Neural cell (in vitro differentiated cells): ENCODE data around the gene NAA15. TPM values are rescaled to one million over a fixed set of nuclear protein-coding genes. Genes with fewer than 3 reads are reported as not detected.
"Not testable (repeated sequence)": the region's sequence is repeated elsewhere in the genome, so short reads cannot be mapped to it uniquely, and the experiment has no call there.

Experiments used
- H2AFZ ChIP-seq: fragments of 200-600, 300-800 bp; sonication (generic), shearing (Covaris generic); 2 replicates; pipeline ENCODE4 v1.6.0; 2014; ENCODE audit warnings: low read depth, mild to moderate bottlenecking, antibody characterized with exemption, low read length, moderate library complexity
- H3F3A ChIP-seq: fragments of 200-600 bp; shearing (Covaris generic); 2 replicates; pipeline ENCODE4 v1.6.1; 2016; ENCODE audit warnings: mild to moderate bottlenecking, moderate library complexity, mixed read lengths, antibody characterized with exemption, low read length; ENCODE audit not compliant: insufficient read depth, poor library complexity, severe bottlenecking
- H3K27ac ChIP-seq: fragments of 200-600, 300-800 bp; sonication (generic), shearing (Covaris generic); 2 replicates; pipeline ENCODE4 v1.5.1; 2014; ENCODE audit warnings: mild to moderate bottlenecking, low read length, moderate library complexity
- H3K27me3 ChIP-seq: fragments of 300-800, 200-600 bp; sonication (generic), shearing (Covaris generic); 2 replicates; pipeline ENCODE4 v1.6.0; 2014; ENCODE audit warnings: mild to moderate bottlenecking, low read depth, low read length, moderate library complexity; ENCODE audit not compliant: insufficient read depth
- H3K36me3 ChIP-seq: fragments of 300-800, 200-600 bp; sonication (generic), shearing (Covaris generic); 2 replicates; pipeline ENCODE4 v1.5.1; 2014; ENCODE audit warnings: mild to moderate bottlenecking, antibody characterized with exemption, low read length, moderate library complexity; ENCODE audit not compliant: insufficient read depth
- H3K4me2 ChIP-seq: fragments of 300-800, 200-600 bp; sonication (generic), shearing (Covaris generic); 2 replicates; pipeline ENCODE4 v1.6.0; 2014; ENCODE audit warnings: mild to moderate bottlenecking, low read length
- H3K4me3 ChIP-seq: fragments of 300-800, 200-600 bp; sonication (generic), shearing (Covaris generic); 2 replicates; pipeline ENCODE4 v1.5.1; 2014; ENCODE audit warnings: mild to moderate bottlenecking, low read length, moderate library complexity
- H3K79me2 ChIP-seq: fragments of 200-600 bp; shearing (Covaris generic); replicated peaks from 2 replicates; pipeline ENCODE4 v1.6.0; 2014; ENCODE audit warnings: mild to moderate bottlenecking, low read length, moderate library complexity; ENCODE audit not compliant: insufficient read depth
- H3K9ac ChIP-seq: fragments of 300-800, 200-600 bp; sonication (generic), shearing (Covaris generic); 2 replicates; pipeline ENCODE4 v1.6.1; 2016; ENCODE audit warnings: mild to moderate bottlenecking, low read length, mixed read lengths
- H3K9me2 ChIP-seq: fragments of 200-600 bp; shearing (Covaris generic); 2 replicates; pipeline ENCODE4 v1.6.1; 2016; ENCODE audit warnings: mild to moderate bottlenecking, low read length, mixed read lengths; ENCODE audit not compliant: insufficient read depth
- H3K9me3 ChIP-seq: fragments of 200-600, 300-800 bp; sonication (generic), shearing (Covaris generic); 2 replicates; pipeline ENCODE4 v1.6.1; 2016; ENCODE audit warnings: mild to moderate bottlenecking, mixed run types, low read length, moderate library complexity, mixed read lengths
- H4K20me1 ChIP-seq: fragments of 200-600 bp; shearing (Covaris generic); 2 replicates; pipeline ENCODE4 v1.6.1; 2016; ENCODE audit warnings: mild to moderate bottlenecking, mixed run types; ENCODE audit not compliant: insufficient read depth
- CTCF ChIP-seq: fragments of 450-650 bp; IDR thresholded peaks from 2 replicates; pipeline ENCODE4 v1.5.1; 2014; ENCODE audit warnings: antibody characterized with exemption, mild to moderate bottlenecking, moderate library complexity; ENCODE audit not compliant: poor library complexity, severe bottlenecking
- EP300 ChIP-seq: fragments of 450-650 bp; conservative IDR thresholded peaks from 2 replicates; pipeline ENCODE4 v1.6.1; 2014; ENCODE audit warnings: antibody characterized with exemption, mild to moderate bottlenecking, moderate library complexity; ENCODE audit not compliant: poor library complexity, severe bottlenecking
- EZH2 ChIP-seq: fragments of 200-600, 300-800 bp; shearing (Covaris generic), sonication (generic); IDR thresholded peaks from 2 replicates; pipeline ENCODE4 v1.6.1; 2014; ENCODE audit warnings: antibody characterized with exemption, low read length, borderline replicate concordance, mild to moderate bottlenecking; ENCODE audit not compliant: insufficient read depth, poor library complexity, severe bottlenecking
- MXI1 ChIP-seq: fragments of 450-650 bp; conservative IDR thresholded peaks from 2 replicates; pipeline ENCODE4 v1.6.1; 2014; ENCODE audit warnings: antibody characterized with exemption, mild to moderate bottlenecking; ENCODE audit not compliant: poor library complexity, severe bottlenecking
- POLR2AphosphoS5 ChIP-seq: IDR thresholded peaks from 2 replicates; pipeline ENCODE4 v1.6.1; 2012
- RAD21 ChIP-seq: fragments of 450-650 bp; conservative IDR thresholded peaks from 2 replicates; pipeline ENCODE4 v1.6.1; 2014; ENCODE audit warnings: antibody characterized with exemption, mild to moderate bottlenecking, moderate library complexity
- REST ChIP-seq: IDR thresholded peaks from 2 replicates; pipeline ENCODE4 v1.6.1; 2012; ENCODE audit warnings: borderline replicate concordance
- SMC3 ChIP-seq: fragments of 450-650 bp; conservative IDR thresholded peaks from 2 replicates; pipeline ENCODE4 v1.6.1; 2014; ENCODE audit warnings: antibody characterized with exemption, mild to moderate bottlenecking, moderate library complexity; ENCODE audit not compliant: poor library complexity
- TAF1 ChIP-seq: IDR thresholded peaks from 2 replicates; pipeline ENCODE4 v1.6.1; 2012; ENCODE audit warnings: low read depth
- polyA plus RNA-seq: library from polyadenylated mRNA; depleted of rRNA; stranded (reverse); fragments of >200 nt; gene quantifications from 2 replicates; pipeline ENCODE4 v1.2.3, GENCODE V29; 2014

NAA15 gene
- polyA plus RNA-seq, 1 donor from 2014 or later, result 12.5 TPM

- Histone ChIP-seq H3K9me2 (no peaks in the 10 kb centered on the region), H3K27me3 (no peaks in the 10 kb centered on the region), H3K4me3 (no peak overlapping the region), H3K9ac (no peak overlapping the region), H3K27ac (no peak overlapping the region), H2AFZ (no peak overlapping the region), H3K79me2 (no peaks in the 10 kb centered on the region), H3F3A (no peaks in the 10 kb centered on the region), H3K9me3 (no peaks in the 10 kb centered on the region), H3K36me3 (no peaks in the 10 kb centered on the region), H3K4me2 (no peak overlapping the region), H4K20me1 (no peaks in the 10 kb centered on the region)
- TF ChIP-seq EP300 (no peak), TAF1 (no peak), EZH2 (no peak), CTCF (no peak), SMC3 (no peak), POLR2AphosphoS5 (no peak)
Observed at GRCh38 chr4:139253713-139254112, 47.6 kb upstream of the NAA15 start.

GRCh38 chr4:139255581-139255980 lies 45.7 kb upstream of the NAA15 start:
- H4K20me1 ChIP-seq, H3K27me3 ChIP-seq, H3K4me3 ChIP-seq, H2AFZ ChIP-seq, H3K9ac ChIP-seq, H3K9me2 ChIP-seq, H3F3A ChIP-seq, H3K36me3 ChIP-seq, H3K27ac ChIP-seq, H3K4me2 ChIP-seq, H3K79me2 ChIP-seq, H3K9me3 ChIP-seq: not testable (repeated sequence)

- H3K4me3 ChIP-seq, result no peak overlapping the region
- H3K27ac ChIP-seq, result no peak overlapping the region
- TF ChIP-seq EZH2, result no peak
- no peak for TF ChIP-seq EP300
- no peak for TF ChIP-seq TAF1
- TF ChIP-seq REST, result no peak
- no peak for TF ChIP-seq SMC3
- no peak for TF ChIP-seq POLR2AphosphoS5
- no peak for TF ChIP-seq RAD21
- no peak for TF ChIP-seq CTCF
- TF ChIP-seq MXI1, result no peak
- H4K20me1 ChIP-seq, result no peaks in the 10 kb centered on the region
- no peaks in the 10 kb centered on the region for H3K27me3 ChIP-seq
- no peak overlapping the region for H3K9ac ChIP-seq
- H3K36me3 ChIP-seq, result no peaks in the 10 kb centered on the region
- H3F3A ChIP-seq, result no peaks in the 10 kb centered on the region
- H3K9me2 ChIP-seq, result no peaks in the 10 kb centered on the region
- no peaks in the 10 kb centered on the region for H3K9me3 ChIP-seq
- no peaks in the 10 kb centered on the region for H3K79me2 ChIP-seq
- no peak overlapping the region for H3K4me2 ChIP-seq
- no peak overlapping the region for H2AFZ ChIP-seq
Observed at GRCh38 chr4:139256349-139256748, 45.0 kb upstream of the NAA15 start.
